Spinal cord (tissue), 10 donors: ENCODE results near the gene ECE1. TPM values are rescaled to one million over a fixed set of nuclear protein-coding genes. Genes with fewer than 3 reads are reported as not detected.

Experiments
- DNase-seq, 6 donors: peaks; one replicate each; pipeline versions ENCODE4 v3.0.0 to v3.0.0-alpha.2; 2013 to 2015; ENCODE audit warnings: low spot score in 6 of 6, low read depth in 4 of 6
- H3K27ac ChIP-seq: one replicate; pipeline ENCODE4 v1.5.1; 2013; ENCODE audit warnings: low read depth, low read length, control low read depth
- H3K27me3 ChIP-seq: one replicate; pipeline ENCODE4 v1.6.1; 2013; ENCODE audit warnings: low read length; ENCODE audit not compliant: control insufficient read depth, insufficient read depth
- H3K36me3 ChIP-seq: one replicate; pipeline ENCODE4 v1.6.1; 2013; ENCODE audit warnings: low read length; ENCODE audit not compliant: control insufficient read depth, insufficient read depth
- H3K4me1 ChIP-seq: one replicate; pipeline ENCODE4 v1.6.1; 2013; ENCODE audit warnings: low read length; ENCODE audit not compliant: control insufficient read depth, insufficient read depth
- H3K4me3 ChIP-seq: one replicate; pipeline ENCODE4 v1.5.1; 2013; ENCODE audit warnings: low read depth, low read length, control low read depth
- H3K9me3 ChIP-seq: one replicate; pipeline ENCODE4 v1.6.1; 2013; ENCODE audit warnings: low read length; ENCODE audit not compliant: control insufficient read depth, insufficient read depth
- WGBS: methylation state at CpG from one replicate; pipeline ENCODE4 v1.1.5; 2013; ENCODE audit warnings: missing lambda C conversion rate; ENCODE audit not compliant: insufficient coverage; 5-methylcytosine and 5-hydroxymethylcytosine counted together
- polyA plus RNA-seq, 2 donors: library from polyadenylated mRNA; unstranded; fragments of 120-200 nt; gene quantifications; one replicate each; pipeline ENCODE4 v1.2.1, GENCODE V29; 2013; ENCODE audit not compliant: insufficient read length in 2 of 2
- total RNA-seq, 2 donors: library from RNA; depleted of rRNA in 1 of 2; stranded (reverse); fragments of 120-200 nt in 1 of 2; fragments of >200 nt in 1 of 2; gene quantifications; one replicate each; pipeline versions ENCODE4 v1.2.3 to v1.2.4, GENCODE V29; 2013 to 2014
- donor health status: healthy.

ECE1 gene
- total and polyA plus RNA-seq, 4 donors, result 21.2 to 33.9 (median 27.1) TPM

DNA sequence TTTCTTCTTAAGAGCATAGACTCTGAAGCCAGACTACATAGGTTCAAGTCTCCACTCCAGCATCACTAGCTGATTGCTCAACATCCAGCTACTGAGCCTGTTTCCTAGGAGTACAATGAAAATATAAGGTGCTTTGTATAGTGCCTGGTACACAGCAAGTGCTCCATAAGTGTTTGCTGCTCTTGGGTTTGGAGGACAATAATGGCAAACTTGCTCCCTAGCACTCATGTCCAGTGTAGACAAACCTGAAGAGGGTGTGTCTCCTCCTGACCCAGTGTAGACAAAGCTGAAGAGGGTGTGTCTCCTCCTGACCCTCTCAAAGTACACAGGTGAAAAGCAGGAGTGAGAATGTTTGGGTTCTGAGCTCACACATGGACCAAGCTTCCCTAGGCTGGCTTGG is 10.5 kb upstream of the ECE1 start:
- Histone ChIP-seq H3K9me3 (no peaks in the 10 kb centered on the region), H3K27ac (no peak overlapping the region), H3K4me1 (peaks cover 17% of the 10 kb centered on the region), H3K4me3 (no peak overlapping the region), H3K27me3 (no peaks in the 10 kb centered on the region), H3K36me3 (no peaks in the 10 kb centered on the region)
- no peak for DNase-seq

DNA sequence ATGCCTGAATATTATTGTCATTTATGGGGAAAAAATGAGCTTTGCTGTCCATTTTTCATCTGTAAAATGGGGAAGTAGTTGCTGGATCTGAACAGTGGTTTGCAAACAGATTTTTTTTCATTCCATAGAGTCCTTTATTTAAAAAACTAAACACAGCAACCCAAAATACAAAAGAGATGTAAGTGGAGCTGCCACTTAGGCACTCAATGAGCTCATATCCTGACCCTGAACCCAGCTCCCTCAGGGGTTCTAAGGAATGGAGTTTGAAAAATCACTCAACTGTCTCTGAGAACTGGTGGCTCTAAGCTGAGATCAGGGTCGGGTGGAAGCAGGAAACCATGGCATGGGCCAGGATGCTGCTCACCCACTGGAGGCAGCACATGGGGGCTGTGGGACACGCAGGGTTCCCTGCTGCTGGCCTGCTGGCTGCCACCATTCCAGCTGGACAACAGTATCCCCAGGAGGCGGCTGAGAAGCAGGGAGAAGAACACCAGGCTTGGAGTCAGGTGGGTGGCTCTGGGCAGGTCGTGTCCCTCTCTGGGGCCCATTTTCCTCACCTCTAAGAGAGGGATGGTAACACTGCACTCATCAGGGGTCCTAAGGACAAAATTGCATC is 9.6 kb upstream of the ECE1 start:
- Histone ChIP-seq H3K4me3 (no peak overlapping the region), H3K36me3 (no peaks in the 10 kb centered on the region), H3K9me3 (no peaks in the 10 kb centered on the region), H3K4me1 (peaks cover 12% of the 10 kb centered on the region), H3K27me3 (no peaks in the 10 kb centered on the region), H3K27ac (no peak overlapping the region)
- no peak for DNase-seq
- 72% methylated on average over 4 of the region's 4 CpGs for WGBS

DNA sequence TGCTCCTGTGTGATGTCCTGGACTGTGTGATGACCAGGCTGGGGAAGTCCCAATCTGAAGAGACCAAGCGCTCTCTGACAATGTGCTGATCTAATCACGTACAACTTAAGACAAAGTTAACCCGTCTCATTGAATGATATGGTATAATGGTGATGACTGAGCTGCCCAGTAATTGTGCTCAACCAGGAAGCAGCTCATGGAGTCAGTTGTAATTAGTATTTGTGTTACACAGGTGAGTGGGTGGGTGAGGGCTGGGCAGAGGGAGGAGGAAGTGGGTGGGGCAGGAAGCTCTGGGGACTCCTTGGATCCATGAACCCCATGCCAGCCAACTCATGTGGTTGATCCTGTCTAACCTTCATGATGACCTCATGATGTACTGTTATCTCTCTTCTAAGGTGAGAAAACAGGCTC is 8.7 kb upstream of the ECE1 start:
- H3K4me3 ChIP-seq, result no peak overlapping the region
- WGBS, result 100% methylated on average over 3 of the region's 3 CpGs
- no peaks in the 10 kb centered on the region for H3K27me3 ChIP-seq
- H3K9me3 ChIP-seq, result no peaks in the 10 kb centered on the region
- H3K36me3 ChIP-seq, result no peaks in the 10 kb centered on the region
- peaks cover 12% of the 10 kb centered on the region for H3K4me1 ChIP-seq
- DNase-seq, result no peak
- H3K27ac ChIP-seq, result no peak overlapping the region

DNA sequence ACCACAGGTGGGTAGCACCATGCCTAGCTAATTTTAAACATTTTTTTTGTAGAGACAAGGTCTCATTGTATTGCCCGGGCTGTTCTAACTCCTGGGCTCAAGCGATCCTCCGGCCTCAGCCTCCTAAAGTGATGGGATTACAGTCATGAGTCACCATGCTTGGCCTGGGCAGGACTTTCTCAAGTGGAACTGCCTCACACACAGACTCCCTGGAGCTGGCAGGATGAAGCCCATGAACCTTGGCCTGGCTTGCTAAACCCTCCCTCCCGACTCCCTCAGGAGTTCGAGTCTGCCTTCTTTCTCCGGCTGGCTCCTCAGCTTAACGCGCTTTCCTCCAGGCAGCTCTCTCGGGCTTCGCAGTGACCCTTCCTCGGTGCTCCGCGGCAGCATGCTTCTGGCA is 7.7 kb upstream of the ECE1 start:
- no peak for DNase-seq
- Histone ChIP-seq H3K27ac (no peak overlapping the region), H3K36me3 (no peaks in the 10 kb centered on the region), H3K9me3 (no peaks in the 10 kb centered on the region), H3K4me1 (peaks cover 17% of the 10 kb centered on the region), H3K4me3 (no peak overlapping the region), H3K27me3 (no peaks in the 10 kb centered on the region)
- 93% methylated on average over 13 of the region's 13 CpGs for WGBS

DNA sequence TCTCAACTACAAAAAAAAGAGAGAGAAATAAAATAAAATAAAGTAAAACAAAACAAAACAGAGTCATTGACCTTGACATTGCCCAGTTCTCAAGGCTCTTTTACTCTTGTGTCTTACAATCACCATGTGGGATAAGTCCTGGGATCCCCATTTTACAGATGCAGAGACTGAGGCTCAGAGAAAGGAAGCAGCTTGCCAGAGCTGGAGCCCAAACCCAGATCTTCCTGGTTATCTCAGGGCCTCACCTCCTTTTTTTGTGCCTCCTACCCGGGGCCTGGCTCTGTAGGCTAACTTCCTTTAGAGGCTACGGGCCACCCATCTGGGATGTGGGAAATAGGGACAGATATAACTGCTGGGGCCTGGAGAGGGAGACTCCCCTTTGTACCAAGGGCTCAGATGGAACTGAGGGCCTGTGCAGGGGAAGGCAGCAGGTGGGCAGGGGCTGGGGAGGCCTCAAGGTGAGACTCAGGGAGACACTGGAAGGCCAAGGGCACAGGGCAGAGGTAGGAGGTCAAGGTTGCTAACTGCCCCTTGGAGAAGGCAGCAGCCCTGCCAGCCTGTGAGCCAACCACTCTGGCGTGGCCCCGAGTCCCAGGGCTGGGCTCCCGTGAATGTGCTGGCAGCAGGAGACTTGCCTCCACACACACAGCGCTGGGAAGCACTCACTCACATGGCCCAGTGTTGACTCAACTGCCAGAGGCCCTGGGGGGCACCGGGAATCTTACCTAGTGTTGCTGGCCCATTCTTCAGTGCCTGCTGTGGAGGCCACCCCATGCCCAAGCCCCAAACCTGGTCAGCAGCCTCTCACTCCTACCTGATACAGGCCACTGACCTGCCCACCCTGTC is 6.5 kb upstream of the ECE1 start:
- WGBS, result 89% methylated on average over 5 of the region's 7 CpGs
- Histone ChIP-seq H3K9me3 (no peaks in the 10 kb centered on the region), H3K27me3 (no peaks in the 10 kb centered on the region), H3K36me3 (no peaks in the 10 kb centered on the region), H3K27ac (no peak overlapping the region), H3K4me3 (no peak overlapping the region), H3K4me1 (peaks cover 8% of the 10 kb centered on the region)
- no peak for DNase-seq

DNA sequence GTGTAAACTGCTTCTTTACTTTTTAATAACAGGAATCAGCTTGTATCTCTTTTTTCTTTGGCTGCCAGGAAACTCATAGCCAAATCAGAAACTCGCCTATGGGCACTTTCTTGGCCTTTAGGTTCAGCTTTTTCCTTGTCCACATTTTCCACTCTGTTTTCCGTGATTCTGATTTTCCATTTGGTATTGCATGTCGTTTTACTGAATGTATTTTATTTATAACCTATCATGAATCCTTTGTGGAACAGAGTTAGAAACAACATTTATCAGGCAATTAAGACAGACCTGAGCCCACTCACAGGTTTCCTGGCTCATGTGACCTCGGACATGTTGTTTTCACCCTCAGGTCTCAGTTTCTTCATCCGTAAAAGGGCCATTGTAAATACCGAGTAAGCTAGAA is 5.3 kb upstream of the ECE1 start:
- 92% methylated on average over 3 of the region's 6 CpGs for WGBS
- Histone ChIP-seq H3K9me3 (no peaks in the 10 kb centered on the region), H3K4me1 (peaks cover 14% of the 10 kb centered on the region), H3K36me3 (no peaks in the 10 kb centered on the region), H3K4me3 (no peak overlapping the region), H3K27ac (no peak overlapping the region), H3K27me3 (no peaks in the 10 kb centered on the region)
- DNase-seq, result no peak

DNA sequence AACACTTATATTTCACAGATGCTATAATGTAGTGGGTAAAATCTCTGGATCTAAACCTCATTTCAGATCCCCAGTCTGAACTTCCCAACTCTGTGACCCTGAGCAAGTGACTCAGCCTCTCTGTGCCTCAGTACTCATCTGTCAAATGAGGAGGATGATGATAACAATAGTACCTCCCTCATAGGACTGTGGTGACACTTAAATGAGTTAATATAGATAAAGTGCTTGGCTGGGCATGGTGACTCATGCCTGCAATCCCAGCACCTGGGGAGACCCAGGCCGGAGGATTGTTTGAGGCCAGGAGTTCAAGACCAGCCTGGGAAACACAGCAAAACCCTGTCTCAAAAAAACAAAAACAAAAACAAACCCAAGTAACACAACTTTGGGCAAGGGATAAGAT is 4.7 kb upstream of the ECE1 start:
- no peaks in the 10 kb centered on the region for H3K36me3 ChIP-seq
- no peak for DNase-seq
- WGBS, result no CpG with 5 or more reads among the region's 1 CpG
- no peaks in the 10 kb centered on the region for H3K9me3 ChIP-seq
- no peaks in the 10 kb centered on the region for H3K27me3 ChIP-seq
- no peak overlapping the region for H3K4me3 ChIP-seq
- H3K27ac ChIP-seq, result no peak overlapping the region
- peaks cover 17% of the 10 kb centered on the region for H3K4me1 ChIP-seq

DNA sequence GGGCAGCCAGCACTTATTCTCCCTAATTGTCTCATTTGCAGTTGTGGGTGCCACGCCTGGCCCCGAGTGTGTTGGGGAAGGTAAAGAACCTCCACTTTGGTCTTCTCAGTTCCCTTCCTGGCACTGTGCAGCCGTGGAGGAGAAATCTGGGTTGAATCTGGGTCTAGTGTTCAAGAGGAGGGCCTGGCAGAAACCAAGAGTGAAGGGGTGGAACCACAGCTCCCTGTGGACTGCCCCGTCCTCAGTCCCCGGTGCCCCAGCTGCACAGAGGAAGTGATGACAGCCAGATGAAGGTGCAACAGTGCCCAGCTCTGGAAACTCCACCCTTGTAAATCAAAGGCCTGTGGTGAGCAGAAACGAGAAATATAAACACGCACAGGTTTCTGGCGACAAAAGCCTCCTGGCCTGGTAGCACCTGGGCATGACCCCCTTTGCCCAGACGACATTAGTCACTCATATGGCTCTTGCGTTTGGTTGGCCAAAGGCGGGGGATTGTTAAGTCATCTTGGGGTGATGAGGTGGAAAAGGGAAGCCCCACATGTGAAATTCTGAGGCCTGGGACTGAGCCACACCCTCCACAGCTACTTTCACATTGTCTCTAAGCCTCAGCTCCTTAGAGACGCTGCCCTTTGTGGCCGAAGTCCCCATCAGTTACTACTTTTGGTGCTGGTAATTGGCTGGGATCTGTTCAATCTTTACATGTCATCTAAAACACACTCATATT is 4.2 kb upstream of the ECE1 start:
- peaks cover 20% of the 10 kb centered on the region for H3K4me1 ChIP-seq

DNA sequence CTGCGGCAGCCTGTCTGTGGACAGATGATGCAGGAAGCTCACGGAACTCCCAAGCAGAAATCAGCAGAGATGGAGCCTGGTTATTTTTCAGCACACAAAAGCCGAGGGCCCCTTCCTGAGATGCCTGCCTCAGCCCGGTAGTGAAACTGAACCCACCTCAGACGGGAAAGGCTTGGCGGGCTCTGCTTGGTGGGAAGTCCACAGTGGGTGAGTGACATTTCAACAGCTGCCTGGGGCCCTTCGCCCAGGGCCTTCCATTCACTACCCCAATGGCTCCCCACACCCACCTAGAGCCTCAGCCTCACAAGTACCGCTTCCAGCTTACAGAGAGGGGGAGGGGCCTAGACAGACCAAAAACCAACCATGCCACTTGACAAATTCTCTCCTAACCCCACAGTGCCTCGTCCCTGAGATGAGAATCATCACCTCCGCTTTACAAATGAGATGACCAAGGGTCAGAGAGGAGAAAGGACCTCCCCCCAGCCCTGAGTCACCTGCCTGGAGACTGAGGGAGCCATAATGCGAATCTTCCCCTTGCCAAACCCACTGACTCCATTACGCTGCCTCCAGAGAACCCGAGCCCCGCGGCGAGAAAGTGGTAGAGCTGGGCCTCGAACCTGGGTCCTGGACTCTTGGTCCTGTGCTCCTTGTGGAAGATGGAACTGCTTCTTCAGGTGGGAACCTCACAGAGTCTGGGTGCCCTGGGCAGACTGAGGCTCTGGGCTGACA is 3.4 kb upstream of the ECE1 start:
- Histone ChIP-seq H3K27ac (no peak overlapping the region), H3K36me3 (no peaks in the 10 kb centered on the region), H3K4me3 (no peak overlapping the region), H3K9me3 (no peaks in the 10 kb centered on the region), H3K27me3 (no peaks in the 10 kb centered on the region), H3K4me1 (peaks cover 28% of the 10 kb centered on the region)
- DNase-seq, result no peak
- WGBS, result 85% methylated on average over 14 of the region's 17 CpGs

More for the DNA sequence above, 4.2 kb upstream of the ECE1 start:
- H3K27ac ChIP-seq, result no peak overlapping the region
- DNase-seq, result no peak
- H3K4me3 ChIP-seq, result no peak overlapping the region
- no peaks in the 10 kb centered on the region for H3K36me3 ChIP-seq
- H3K27me3 ChIP-seq, result no peaks in the 10 kb centered on the region
- WGBS, result 85% methylated on average over 7 of the region's 13 CpGs
- H3K9me3 ChIP-seq, result no peaks in the 10 kb centered on the region
